GM19438 (cell line): ENCODE data around the gene RBM7.

Source experiments
- ATAC-seq: cut with Tn5 transposase; IDR thresholded peaks from one replicate; pipeline ENCODE4 v1.9.1; 2021; ENCODE audit warnings: low read depth; ENCODE audit not compliant: unreplicated experiment

Gene RBM7

DNA sequence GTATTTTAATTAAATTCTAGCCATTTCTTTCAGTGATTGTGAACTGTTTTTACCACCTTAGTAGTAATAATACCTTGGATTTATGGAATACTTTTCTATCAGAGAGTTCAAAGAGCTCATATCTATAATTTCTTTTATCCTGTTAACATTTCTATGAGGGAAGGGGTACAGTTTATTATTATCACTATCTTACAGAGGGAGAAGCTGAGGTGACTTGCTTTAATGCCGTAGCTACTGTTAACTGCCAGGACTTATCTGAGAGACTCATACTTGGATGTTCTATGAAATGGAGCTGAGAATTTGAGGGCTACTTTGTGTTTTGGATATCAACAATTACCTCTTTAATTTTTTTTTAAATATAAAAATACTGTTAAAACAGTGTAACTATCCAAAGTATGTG lies 42.1 kb downstream of the RBM7 start:
- no peak for ATAC-seq

DNA sequence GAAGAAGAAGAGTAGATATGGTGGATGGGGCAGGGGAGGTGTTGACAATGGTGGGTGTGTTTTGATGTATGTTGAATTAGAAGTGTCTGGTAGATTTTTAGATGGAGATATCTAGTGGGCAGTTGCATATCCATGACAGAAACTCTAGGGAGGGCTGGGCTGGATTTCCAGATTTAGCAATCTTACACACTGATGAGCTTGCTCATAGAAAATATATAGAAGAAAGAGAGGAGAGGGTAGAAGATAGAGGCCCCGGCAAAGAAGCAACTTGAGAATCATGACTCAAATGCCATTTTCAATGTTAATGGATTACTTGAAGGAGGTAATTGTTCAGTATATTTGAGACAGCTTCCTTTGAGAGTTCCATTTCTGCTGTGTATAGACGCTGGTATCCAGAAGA lies 47.0 kb downstream of the RBM7 start:
- no peak for ATAC-seq

DNA sequence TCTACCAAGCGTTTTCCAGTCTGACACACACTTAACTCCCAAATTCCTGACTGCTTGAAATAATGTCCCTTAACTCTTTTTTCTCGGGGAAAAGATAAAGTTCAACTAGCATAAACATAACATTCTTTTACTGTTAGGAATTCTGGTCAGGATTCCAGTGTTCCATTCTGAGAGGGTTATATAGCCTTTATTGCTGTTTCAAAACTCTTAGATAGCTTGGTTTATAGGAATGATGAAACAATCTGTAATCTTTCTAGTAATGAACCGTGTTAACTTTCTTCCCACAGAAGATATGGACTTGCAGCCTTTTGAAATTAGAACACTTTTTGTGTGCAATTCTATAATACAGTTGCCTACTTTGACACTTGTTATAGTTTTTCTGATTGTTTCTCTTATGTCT lies 47.4 kb downstream of the RBM7 start:
- no peak for ATAC-seq

DNA sequence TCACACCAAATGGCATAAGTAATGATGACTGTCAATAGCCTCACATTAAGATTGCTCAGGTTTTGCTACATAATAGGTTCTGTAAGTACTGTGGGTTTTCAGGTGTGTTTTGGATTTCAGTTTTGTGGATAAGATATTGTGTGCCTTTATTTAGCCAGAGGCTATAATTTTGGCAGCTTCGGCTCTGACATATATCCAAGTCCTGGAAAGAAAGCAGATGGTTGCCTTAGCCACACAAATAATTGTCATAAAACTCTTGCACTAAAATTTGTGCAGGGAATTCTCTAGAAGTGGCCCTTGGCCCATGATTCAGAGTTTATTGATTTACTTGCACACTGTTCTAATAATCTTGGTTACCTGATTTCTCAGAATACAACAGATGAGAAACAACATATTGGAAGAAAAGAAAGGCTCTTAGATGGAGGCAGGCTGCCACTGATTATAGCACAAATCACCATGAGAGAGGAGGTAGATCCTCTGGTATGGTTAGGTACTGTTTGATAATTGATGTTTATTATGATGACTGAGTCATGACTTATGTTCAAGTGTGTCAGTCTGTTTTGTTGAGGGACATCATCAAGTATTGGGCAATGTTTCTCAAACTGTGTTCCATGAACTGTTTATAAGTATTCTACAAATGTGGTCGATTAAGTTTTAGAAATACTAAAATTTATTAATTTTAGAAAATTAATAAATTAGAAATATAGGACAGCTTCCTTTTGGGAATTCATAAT lies 48.5 kb downstream of the RBM7 start:
- no peak for ATAC-seq

DNA sequence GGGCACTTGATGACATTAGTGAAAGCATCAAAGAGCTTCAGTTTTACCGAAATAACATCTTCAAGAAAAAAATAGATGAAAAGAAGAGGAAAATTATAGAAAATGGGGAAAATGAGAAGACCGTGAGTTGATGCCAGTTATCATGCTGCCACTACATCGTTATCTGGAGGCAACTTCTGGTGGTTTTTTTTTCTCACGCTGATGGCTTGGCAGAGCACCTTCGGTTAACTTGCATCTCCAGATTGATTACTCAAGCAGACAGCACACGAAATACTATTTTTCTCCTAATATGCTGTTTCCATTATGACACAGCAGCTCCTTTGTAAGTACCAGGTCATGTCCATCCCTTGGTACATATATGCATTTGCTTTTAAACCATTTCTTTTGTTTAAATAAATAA lies 49.4 kb downstream of the RBM7 start:
- ATAC-seq, result no peak

DNA sequence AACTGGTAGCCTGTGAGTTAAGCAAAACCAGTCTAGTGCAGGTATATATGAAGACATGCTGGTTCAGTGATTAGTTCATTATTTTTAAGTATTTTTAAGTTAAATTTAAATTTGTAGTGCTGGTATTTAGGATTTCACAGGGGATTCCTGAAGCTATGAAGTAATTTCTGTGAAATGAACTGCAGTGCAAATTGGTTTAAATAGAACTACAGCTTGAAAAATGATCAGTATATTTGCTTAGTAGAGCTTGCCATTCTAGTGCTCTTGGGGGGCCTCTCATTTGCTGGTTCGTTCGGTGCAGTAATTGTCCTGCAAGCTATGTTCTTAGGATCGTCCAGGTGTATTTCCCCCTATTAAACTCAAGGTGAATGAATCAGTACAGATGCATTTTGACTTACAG lies 51.9 kb downstream of the RBM7 start:
- ATAC-seq, result no peak
